ENCODE data around the gene RASGRP4. TPM values are rescaled to one million over a fixed set of nuclear protein-coding genes. Genes with fewer than 3 reads are reported as not detected.

Gene RASGRP4
- total and polyA plus RNA-seq, 8 donors: 2.0 to 23.8 (median 2.8) TPM

DNA sequence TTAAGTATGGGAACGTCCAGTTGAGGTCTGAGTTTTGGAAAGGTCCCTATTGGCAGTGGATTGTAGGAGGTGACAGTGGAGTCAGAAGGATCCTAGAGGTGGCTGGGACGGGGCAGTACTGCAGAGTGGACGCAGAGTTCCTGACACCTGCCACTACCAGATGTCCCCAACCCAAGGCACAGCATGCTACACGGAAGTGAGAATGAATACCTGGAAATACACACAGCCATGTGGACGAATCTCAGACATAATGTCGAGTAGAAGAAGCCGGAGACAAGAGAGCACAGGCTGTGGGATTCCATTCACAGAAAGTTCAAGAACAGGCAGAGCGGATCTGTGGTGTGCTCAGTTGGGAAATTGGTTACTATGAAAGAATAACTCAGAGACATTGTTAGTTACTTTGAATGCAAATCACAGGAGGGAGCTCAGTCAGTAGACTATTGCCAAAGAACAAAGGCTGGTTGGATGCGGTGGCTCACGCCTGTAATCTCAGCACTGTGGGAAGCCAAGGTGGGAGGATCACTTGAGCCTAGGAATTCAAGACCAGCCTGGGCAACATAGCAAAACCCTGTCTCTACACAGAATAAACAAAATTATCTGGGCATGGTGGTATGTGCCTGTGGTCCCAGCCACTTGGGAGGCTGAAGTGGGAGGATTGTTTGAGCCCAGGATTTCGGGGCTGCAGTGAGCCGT is 44.9 kb upstream of the RASGRP4 start:
- Histone ChIP-seq H3K36me3 (no peaks in the 10 kb centered on the region), H3K9me3 (peaks cover 0 to 3% of the 10 kb centered on the region in 2 donors), H3K27me3 (peaks cover 0 to 43% of the 10 kb centered on the region in 2 donors), H3K4me3 (no peak overlapping the region), H3K4me1 (no peaks in the 10 kb centered on the region), H3K27ac (no peak overlapping the region)
- DNase-seq: no peak
- TF ChIP-seq CTCF (IDR thresholded peaks at IDR 0.05): no peak
- intact Hi-C loops (cut with DNase I): no loop called here
- no peak for ATAC-seq

DNA sequence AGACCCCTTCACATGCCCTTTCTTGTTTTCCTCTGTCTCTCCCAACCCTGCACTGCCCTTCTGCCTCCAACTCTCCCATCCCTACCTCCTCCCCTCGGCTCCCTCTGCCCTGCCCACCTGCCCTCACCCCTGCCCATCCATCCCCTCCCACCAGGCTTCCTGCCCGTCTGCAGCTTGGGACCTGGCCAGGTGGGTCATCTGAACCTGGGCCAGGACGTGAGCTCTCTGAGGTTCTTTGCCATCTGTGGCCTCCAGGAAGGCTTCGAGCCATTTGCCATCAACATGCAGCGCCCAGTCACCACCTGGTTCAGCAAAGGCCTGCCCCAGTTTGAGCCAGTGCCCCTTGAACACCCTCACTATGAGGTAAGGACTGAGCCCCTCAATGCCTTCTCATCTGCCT is 43.1 kb upstream of the RASGRP4 start:
- intact Hi-C loops (cut with DNase I): no loop called here
- Histone ChIP-seq H3K4me3 (no peak overlapping the region), H3K27me3 (peaks cover 0 to 49% of the 10 kb centered on the region in 2 donors), H3K4me1 (no peaks in the 10 kb centered on the region), H3K9me3 (peaks cover 0 to 3% of the 10 kb centered on the region in 2 donors), H3K36me3 (no peaks in the 10 kb centered on the region), H3K27ac (no peak overlapping the region)
- no peak for ATAC-seq
- TF ChIP-seq CTCF (IDR thresholded peaks at IDR 0.05): no peak
- no peak for DNase-seq

GRCh38 chr19:38467541-38468525 is 41.8 kb upstream of the RASGRP4 start:
- Histone ChIP-seq H3K4me1 (no peaks in the 10 kb centered on the region), H3K27ac (no peak overlapping the region), H3K27me3 (peaks cover 0 to 50% of the 10 kb centered on the region in 2 donors), H3K9me3 (peaks cover 0 to 3% of the 10 kb centered on the region in 2 donors), H3K36me3 (no peaks in the 10 kb centered on the region), H3K4me3 (no peak overlapping the region)
- intact Hi-C loops (cut with DNase I): no loop called here
- DNase-seq: no peak
- no peak for ATAC-seq
- TF ChIP-seq CTCF (IDR thresholded peaks at IDR 0.05): no peak

DNA sequence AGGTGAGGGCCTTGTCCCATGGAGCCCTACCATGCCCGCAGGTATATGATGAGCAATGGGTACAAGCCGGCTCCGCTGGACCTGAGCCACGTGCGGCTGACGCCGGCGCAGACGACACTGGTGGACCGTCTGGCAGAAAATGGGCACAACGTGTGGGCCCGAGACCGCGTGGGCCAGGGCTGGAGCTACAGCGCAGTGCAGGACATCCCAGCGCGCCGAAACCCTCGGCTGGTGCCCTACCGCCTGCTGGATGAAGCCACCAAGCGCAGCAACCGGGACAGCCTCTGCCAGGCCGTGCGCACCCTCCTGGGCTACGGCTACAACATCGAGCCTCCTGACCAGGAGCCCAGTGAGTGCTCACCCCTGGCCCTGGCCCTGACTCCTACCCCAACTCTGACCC is 40.0 kb upstream of the RASGRP4 start:
- Histone ChIP-seq H3K27ac (no peak overlapping the region), H3K4me3 (no peak overlapping the region), H3K36me3 (no peaks in the 10 kb centered on the region), H3K4me1 (no peaks in the 10 kb centered on the region), H3K27me3 (peaks cover 0 to 45% of the 10 kb centered on the region in 2 donors), H3K9me3 (peaks cover 0 to 3% of the 10 kb centered on the region in 2 donors)
- ATAC-seq: no peak
- no peak for TF ChIP-seq CTCF (IDR thresholded peaks at IDR 0.05)
- intact Hi-C loops (cut with DNase I): no loop called here
- no peak for DNase-seq

Measured in left lung (tissue), 10 donors.